SKM-1 treated with dmso at 0.1 percent for 144 hours (cell line): ENCODE results near the gene WNK2.

Source experiments
- DNase-seq: peaks from one replicate; lab custom pipeline; 2025; ENCODE audit not compliant: unreplicated experiment; lab: John Stamatoyannopoulos, UW

The WNK2 gene

GRCh38 chr9:93184432-93185265, 710 bp downstream of the WNK2 start:
- no peak for DNase-seq

DNA sequence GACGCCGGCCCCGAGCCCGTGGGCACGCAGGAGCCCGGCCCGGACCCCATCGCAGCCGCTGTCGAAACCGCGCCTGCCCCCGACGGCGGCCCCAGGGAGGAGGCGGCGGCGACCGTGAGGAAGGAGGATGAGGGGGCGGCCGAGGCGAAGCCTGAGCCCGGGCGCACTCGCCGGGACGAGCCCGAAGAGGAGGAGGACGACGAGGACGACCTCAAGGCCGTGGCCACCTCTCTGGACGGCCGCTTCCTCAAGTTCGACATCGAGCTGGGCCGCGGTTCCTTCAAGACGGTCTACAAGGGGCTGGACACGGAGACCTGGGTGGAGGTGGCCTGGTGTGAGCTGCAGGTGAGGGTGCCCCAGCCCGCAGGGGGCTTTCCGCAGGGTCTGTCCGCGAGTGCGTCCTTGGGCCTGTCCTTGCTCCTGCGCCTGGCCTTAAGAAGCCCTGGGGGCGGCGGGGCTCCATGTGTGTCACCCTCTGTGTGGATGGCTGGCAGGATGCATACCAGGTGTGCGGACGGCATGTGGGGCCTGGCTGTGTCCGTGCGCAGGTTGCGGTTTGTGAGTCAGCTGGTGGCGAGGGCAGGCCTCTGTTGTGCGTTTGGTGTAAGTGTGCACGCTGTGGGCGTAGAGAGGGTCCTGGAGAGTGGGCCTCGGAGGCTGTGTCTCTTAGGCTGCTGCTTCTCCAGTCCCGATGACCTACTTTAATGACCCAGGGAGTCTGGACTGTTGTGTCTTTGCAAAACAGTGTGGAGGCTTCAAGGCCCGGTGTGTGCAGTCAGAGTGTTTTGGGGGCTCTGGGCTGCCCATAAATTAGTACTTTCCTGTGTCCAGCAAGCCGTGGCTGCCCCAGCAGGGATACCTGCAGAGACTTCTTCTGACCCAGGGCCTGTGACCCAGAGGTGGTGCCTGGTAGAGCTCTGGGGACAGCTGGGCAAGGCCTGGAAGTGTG, 1.6 kb downstream of the WNK2 start:
- no peak for DNase-seq

DNA sequence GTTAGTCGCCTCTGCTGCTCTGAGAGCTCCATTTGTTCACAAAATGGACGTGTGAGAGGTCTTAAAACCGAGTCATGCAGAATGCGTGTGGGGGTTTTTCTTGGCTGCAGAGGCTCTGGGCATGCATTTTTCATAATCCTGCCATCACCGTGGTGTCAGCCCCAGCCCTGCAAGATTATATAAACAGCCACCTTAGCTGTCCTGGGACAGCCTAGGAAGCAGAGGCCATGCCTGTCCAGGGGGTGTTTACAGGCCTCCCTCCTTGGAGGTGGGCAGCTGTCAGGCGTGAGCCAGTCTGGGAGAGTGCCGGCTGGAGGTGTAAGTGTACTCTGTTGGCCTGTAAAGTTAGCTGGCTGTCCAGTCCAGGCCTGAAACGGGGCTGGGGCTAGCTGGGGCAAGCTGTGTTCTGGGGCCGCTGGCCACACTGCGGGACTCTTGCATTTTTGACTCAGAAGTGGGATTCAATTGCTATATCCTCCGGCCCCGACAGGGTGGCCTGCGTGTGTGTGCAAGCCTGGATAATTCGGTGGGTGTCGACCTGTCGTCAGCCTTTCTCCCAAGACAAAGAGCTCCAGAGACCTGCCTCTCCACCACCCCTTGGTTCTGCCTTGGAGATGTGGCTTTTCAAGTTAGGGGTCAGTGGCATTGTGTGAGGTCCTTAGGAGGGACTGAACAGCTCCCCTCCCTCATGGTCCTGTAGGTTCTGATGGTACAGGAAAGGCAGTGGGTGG, 2.4 kb downstream of the WNK2 start:
- DNase-seq: no peak

DNA sequence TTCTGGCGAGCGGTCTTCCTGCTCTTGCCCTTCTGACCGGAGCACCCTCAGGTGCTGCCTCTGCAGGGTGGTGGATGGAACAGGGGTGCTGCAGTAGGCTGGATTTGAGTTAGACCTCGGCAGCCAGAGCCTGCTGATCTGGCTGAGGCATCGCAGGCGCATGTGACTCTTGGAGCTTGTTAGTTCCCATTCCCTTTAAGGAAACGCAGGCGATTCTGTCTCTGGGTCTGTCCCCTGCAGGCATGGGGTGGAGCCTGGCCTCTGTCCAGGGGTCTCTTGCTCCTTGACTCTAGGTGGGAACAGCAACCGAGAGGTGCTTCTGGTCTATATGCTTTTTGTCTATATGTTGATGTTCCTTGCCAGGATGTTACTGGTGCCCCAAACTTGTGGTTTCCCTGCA, 3.1 kb downstream of the WNK2 start:
- no peak for DNase-seq

GRCh38 chr9:93187574-93187973, 3.6 kb downstream of the WNK2 start:
- no peak for DNase-seq

- DNase-seq: no peak
Measured at GRCh38 chr9:93188426-93189368, 4.8 kb downstream of the WNK2 start.

- DNase-seq: no peak
Measured at GRCh38 chr9:93189369-93190132, 5.6 kb downstream of the WNK2 start.

DNA sequence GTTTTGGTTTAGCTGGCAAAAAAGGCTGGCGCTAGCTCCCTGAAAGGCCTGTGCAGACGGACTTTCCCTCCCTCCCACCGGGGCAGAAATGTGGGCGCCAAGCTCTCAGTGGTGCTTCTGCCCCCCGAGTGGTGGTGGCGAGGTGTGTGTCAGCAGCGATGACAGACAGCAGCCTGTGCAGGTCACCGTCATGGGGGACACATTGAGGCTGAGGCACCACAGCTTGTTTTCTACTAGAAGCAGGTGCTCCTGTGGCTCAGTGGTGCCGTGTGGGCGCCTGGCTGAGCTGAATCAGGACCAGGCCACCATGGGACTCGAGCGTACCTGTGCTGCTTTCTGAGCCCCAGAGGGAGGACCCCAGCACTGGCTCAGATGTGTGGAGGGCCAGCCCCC, 6.2 kb downstream of the WNK2 start:
- no peak for DNase-seq

GRCh38 chr9:93190656-93191353, 6.9 kb downstream of the WNK2 start:
- DNase-seq: no peak

GRCh38 chr9:93191354-93191660, 7.4 kb downstream of the WNK2 start:
- no peak for DNase-seq

GRCh38 chr9:93192721-93193387, 8.9 kb downstream of the WNK2 start:
- DNase-seq: no peak

GRCh38 chr9:93193388-93194220, 9.7 kb downstream of the WNK2 start:
- no peak for DNase-seq

DNA sequence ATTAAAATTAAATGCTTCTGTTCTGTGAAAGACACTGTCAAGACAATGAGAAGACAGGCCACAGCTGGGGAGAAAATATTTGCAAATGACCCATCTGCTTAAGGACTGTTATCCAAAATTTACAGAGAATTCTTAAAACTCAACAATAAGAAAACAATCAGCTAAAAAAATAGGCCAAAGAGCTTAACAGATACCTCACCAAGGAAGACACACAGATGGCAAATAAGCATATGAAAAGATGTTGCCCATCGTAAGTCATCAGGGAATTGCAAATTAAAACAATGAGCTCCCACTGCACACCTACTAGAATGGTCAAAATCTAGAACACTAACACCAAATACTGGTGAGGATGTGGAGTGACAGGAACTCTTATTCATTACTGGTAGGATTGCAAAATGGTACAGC, 10.3 kb downstream of the WNK2 start:
- DNase-seq: no peak

DNA sequence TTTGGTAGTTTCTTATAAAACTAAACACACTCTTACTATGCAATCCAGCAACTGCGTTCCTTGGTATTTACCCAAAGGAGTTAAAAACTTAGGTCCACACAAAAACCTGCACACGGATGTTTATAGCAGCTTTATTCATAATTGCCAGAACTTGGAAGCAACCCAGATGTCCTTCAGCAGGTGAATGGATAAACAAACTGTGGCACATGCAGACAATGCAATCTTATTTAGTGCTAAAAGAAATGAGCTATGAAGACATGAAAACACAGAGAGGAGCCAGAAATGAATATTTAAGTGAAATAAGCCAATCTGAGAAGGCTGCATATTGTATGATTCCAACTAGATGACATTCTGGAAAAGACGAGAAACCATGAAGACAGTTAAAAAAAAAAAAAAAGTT, 10.7 kb downstream of the WNK2 start:
- no peak for DNase-seq

DNA sequence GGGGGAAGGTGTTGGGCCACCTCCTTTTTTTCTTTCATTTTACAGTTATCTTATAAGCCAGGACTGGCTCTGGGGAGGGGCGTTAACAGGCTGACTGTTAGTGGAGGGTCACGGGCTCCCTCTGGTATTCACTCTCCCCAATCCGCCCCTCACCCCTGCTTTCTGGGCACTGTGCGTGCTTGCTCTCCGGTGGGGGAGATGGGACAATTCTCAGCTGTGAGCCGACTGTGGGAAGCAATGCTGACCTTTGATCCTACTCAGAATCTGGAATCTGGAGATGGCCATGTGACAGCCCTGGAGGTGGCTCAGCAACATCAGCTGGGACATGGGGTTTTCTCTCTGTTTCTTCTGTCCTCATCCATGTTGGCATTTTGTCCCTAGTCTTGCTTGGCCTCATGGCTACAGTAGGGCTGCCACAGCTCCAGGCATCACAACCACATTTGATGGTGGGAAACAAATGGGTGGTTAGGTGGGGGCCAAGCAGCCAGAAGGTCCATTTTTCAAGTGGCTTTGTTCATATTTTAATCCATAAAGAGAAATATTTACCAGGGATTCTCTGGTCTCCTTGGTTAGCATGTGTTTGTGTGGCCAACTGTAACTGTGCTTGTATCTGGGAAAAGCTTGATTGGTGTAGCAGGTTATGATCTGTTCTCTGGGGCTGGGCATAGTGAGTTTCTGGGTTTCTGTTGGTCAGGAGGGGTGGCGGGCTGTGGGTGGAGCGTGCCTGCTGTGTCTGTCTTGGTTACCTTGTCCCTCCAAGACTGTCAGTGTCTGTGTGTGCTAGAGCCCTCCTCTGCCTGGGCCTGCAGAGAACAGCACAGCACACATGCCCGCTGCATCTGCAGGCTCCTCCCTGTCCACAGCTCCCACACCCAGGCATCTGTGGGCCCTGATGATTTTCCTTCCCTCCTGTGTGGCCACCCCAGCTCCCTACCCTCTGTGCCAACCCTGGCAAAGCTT, 12.4 kb downstream of the WNK2 start:
- no peak for DNase-seq

DNA sequence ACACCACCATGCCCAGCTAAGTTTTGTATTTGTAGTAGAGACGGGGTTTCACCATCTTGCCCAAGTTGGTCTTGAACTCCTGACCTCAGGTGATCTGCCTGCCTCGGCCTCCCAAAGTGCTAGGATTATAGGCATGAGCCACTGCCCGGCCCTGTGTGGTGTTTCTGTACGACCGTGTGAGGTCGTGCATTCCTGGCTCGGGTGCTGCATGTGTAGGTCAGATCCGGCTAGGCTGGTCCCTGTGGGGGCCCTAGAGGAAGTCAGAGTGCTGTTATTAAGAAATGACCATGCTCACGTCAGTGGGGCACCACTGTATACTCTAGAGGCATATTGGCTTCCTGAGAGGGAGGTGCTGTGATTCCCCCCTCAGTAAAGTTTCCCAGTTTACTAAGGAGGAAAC, 13.7 kb downstream of the WNK2 start:
- DNase-seq: no peak
